Ureter (tissue), 1 donor: ENCODE data around the gene SMU1. TPM values are rescaled to one million over a fixed set of nuclear protein-coding genes. Genes with fewer than 3 reads are reported as not detected.

Source experiments
- DNase-seq: peaks from one replicate; pipeline ENCODE4 v3.0.0-alpha.2; 2020; ENCODE audit warnings: low spot score
- total RNA-seq: library from RNA; stranded (reverse); gene quantifications from one replicate; pipeline ENCODE4 v1.2.4, GENCODE V29; 2023
- donor health status: DM: yes; HTN: yes; CAD: no.

The SMU1 gene
- total RNA-seq: 22.8 TPM

DNA sequence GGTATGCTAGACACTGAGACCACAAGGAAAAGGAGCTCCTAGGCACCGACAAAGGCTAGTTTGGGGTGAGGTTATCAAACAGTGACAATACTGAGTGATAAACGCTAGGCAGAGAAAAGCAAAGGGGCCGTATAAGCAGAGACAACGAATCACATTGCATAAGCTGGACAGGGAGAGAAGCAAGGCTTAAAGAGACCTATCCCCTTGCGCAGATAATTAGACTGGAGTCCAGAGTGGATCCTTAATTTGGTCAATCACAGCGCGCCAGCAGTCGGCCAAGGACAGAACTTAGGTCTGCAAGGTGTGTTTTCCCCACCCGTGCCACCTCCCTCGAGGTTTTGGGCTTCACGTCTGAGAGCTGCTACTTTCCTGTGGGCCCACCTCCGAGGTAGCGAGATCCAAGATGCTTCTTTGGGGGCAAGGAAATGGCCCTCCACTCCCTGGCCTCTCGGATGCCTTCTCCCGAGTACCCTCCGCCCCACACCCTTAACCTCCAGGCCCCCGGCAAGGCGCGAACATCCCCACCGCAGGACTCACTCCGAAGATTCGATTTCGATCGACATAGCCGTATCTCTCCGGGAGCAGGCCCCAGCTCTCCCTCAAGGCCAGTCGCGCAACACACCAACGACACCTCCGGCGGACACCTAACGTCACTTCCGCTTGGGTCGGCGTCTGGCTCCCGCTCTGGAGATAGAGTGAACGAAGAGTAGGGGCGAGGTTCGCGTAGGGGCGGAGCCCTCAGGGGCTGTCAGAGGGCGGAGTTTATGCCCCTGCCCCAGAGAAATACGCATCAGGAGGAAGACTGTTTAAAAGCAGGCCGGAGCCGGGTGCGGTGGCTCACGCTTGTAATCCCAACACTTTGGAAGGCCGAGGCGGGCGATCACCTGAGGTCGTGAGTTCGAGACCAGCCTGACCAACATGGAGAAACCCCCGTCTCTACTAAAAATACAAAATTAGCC, at the start of gene SMU1:
Gene SMU1, minus strand, starts transcription at position 629 of the 959 bp plus-strand sequence. Its CDS starts 66 bp downstream, at position 563.
- peak; percentile 97 for DNase-seq

DNA sequence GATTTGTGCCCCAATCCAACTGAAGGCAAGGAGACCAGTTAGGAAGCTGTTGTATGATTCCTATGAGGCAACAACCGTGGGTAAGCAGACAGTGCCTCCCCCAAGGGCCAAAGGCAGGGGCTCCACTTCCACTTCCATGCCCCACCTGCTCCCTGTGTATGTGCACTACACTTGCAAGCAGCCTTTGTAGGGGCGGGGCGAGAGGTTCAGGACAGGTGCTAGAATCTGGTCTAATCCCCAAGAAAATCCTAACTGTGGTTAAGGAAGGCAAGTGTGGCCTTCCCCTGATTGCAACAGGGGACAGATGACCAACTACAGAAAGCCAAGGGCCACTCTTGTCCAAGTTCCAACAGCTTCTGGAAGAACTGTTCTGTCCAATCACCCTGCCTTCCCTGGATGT, 49.0 kb upstream of the SMU1 start:
- no peak for DNase-seq

DNA sequence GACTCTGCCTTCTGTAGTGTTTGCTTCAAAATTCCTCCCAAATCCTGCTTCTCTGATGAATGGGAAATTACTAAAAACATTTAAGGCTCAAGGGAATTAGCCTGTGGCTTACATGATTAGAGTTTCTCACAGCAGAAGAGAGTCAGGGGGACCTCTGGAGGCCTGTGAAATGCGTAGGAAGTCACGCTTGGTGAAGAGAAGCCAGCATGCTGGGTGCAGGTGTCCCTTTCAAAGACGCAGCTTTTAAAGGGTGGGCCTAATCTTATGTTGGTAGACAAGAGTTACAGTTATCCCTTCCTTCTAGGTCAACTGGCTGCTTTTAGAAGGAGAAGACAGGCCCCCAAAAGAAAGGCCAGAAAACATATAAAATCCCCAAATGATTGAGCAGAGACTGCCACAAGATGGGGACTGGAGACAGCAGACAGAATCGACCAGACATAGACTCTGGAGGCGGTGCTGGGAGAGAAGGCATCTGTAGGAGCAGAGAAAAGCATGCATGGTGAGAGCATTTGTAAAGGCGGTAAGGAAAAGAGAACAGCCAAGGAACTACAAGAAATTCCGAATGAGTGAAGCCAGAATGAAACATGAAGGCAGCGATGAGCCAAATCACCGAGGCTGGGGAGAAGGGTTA, 48.4 kb upstream of the SMU1 start:
- DNase-seq: no peak

DNA sequence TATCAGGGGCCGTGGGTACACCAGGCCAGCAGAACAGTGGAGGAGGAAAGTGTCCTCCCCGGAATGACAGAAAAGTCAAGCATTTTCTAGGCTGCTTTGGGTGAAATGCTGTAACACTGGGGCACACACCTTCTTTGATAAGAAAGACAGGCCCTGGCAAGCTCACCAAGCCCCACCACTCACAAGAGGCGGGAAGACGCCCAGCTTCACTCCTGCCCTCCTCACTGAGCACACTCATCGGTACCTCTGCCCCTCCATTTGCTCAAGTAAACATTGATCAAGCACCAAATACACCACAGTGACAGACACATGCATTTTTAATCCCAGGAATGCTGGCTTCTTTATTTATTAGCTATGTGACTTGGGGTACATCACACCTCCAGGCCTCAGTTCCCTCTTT, 47.6 kb upstream of the SMU1 start:
- no peak for DNase-seq

DNA sequence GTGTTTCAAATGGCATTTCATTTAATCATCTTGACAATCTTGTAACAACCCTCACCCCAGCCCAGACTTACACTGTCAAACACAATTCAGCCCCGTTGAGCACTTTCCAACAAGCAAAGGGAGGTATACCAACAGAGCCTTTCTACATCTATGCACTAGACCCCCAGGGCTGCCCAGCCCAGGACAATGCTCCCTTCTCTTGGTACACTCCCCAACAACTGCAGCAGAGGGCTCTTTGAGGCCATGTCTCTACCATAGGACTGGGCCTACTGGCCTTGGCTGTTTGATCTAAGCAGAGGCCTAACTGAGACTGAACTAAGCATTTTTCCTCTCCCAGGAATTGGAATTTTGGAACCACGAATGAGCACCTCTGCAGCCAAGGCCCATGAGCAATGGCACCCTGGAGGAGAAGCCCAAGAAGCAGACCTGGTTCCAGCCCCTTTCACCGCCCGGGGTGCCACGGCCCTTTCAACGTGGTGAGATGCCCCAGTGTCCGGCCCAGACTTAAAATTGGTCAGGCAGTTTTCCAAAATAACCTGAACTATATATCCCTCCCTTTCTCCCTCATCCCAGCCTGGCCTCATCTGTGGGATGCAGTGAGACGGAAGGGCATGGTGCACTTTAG, 47.0 kb upstream of the SMU1 start:
- no peak for DNase-seq

DNA sequence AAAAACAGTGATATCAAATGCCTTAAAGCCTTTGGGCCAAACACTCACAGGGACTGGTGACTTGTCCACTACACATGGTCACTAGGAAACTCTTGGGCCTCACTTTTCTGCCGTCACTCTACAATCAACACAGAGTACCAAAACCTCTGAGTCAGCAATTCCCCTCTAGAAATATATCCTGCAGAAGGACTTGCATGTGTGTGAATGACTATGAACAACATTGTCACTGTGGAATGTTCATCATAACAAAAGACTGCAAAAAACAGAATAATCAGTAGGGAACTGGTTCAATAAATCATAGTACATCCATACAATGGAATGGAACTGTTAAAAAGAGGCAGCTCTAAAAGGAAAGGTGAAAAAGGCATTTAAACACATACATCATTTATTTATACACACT, 44.1 kb upstream of the SMU1 start:
- no peak for DNase-seq

DNA sequence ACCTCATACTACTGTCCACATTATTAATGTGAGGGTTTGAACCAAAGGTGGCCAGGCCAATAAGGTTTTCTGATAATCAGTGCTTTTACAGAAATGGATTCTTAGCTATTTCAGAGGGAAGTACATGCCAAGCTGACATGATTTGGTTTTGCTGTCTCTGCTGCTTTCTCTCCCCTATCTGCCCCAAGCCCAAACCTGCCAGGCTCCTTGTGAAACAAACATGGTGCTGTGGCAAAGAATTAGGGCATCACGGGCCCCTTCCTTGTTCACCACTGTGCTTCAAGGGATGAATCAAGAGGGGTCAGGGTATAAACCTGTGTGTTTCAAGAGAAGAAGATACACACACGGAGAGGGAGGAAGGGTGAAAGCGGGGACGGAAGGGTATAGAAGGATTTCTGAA, 41.3 kb upstream of the SMU1 start:
- no peak for DNase-seq

DNA sequence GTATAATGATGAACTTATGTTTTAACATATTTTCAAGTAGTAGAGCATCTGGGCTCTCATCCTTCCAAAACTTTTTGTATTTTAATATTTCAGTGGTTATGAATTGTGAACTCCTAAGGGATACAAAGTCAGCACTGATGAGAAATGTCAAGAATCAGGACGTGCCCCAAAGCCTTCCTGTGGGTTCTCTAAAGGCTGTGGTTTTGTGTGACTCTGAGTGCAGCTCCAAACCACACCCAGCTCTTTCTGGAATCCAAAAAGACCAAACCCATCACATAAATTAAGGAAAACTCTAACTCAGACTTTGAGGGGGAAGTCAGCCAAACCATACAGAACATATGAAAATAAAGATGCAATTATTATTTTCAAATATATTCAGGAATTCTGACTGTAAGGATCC, 40.8 kb upstream of the SMU1 start:
- no peak for DNase-seq

DNA sequence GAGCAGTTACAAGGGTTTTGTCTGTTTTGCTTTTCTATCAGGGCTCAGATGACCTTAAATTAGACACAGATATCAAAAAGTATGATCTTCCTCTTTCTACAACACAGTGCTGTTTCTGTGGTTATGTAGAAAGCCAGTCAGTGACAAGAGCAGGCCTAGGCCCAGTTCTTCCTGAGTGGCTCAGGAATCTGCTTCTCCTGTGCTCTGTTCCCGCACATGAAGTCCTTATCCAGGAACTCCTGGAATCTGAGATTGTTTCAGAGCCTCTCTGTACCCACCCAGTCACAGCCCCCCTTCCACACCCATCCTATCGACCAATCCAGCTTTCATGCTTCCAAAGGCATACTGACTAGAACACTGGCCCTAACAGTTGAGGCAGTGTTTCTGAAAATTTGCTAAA, 40.4 kb upstream of the SMU1 start:
- no peak for DNase-seq

DNA sequence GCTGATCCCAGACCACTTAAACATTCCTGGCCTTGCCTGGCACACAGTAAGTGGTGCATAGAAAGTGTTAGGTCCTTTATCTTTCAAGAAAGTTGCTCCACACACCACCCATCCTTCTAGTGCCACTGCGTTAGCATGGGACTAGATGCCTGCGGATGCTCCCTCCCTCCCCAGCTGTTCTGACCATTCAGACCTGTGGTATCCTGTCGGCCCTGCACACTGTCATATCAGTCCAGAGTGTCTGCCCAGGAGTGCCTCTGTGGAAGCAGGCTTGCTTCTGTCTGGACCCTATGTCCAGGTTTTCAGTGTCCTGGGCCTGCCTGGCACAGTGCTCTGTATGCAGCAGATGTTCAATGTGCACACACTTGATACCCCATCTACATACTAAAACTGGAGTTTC, 38.3 kb upstream of the SMU1 start:
- no peak for DNase-seq

DNA sequence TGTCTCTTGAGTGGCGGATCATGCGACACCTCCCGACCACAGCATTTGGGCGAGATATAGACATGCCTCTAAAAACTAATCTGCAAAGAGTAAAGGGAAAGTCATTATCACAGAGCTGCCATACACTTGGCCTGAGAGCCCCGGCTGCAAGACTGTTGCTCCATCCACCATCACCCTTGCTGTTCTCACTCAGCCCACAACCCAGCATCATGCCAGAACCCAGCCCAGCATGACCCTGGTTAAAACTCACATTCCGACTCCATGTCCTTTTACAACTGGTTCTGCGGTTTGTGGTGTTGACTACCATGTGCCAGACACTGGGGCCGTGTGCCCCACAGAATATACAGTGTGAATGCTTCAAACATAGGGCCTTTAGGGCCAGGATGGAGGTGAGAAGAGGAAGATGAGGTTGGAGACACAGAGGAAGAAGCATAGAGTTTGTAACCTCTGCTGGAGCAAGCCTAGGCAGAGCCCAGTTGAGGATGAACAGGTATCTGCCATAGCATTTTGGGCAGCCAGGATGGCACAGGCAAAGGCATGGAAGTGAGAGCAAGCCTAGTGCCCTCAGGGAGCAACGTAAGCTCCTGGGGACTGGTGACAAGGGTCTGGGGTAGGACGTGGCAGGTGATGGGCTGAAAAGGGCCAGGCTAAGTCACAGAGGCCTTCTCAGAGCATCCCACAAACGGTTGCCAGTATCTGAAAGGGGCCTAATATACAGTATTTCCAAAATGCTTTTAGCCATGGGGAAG, 37.5 kb upstream of the SMU1 start:
- no peak for DNase-seq

DNA sequence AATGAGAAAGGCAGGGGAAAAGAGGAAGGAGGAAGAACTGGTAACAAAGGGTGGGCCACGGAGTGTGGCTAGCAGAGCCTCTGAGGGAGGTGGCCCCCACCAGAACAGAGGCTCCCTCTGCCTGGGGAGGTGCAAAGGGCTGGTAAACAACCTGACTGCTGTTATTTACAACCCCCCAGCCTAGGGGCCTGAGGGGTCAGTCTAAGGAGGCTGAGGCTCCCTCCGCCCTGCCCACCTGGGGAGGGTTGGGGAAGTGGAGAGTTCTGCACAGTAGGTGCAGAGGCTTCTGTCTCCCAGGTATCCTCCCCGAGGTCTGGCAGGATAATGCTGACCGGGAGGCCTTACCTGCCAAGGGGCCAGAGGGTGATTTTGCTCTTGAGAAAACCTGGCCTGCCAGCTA, 35.6 kb upstream of the SMU1 start:
- DNase-seq: peak; percentile 29

DNA sequence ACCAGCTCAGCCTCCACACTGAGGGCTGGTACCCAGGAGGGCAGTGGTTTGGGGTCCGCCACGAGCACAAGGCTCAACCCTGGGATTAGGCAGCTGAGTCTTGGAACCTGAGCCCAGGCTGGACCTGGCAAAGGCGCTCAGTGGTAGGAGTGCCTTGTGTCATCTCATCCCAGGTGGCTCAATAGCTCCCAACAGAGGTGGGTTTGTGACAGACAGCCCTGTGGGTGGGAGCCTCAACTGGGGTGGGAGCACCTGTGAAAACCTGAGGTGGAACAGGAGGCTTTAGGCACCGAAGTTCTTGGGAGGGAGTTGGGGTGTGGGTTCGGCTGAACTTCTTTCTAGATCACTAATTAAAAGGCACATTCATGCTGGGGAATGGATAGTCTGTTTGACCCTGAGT, 35.2 kb upstream of the SMU1 start:
- DNase-seq: peak; percentile 12

DNA sequence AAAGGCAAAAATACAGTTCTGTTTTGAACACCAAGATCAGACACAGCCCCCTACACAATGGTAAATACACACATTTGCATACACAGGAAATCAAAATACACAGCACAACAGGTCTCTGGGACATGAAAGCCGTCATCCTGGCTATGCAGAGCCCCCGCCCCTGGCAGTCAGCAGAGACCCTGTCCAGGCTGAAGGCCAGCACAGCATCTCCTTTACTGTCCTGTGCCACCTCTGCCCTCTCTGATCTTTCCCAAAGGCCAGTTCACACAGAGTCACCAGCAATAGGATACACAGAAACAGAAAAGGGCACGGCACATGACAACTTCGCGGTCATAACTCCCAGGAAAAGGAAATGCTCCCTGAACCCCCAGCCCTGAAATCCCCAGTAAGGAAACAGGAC, 34.2 kb upstream of the SMU1 start:
- no peak for DNase-seq

DNA sequence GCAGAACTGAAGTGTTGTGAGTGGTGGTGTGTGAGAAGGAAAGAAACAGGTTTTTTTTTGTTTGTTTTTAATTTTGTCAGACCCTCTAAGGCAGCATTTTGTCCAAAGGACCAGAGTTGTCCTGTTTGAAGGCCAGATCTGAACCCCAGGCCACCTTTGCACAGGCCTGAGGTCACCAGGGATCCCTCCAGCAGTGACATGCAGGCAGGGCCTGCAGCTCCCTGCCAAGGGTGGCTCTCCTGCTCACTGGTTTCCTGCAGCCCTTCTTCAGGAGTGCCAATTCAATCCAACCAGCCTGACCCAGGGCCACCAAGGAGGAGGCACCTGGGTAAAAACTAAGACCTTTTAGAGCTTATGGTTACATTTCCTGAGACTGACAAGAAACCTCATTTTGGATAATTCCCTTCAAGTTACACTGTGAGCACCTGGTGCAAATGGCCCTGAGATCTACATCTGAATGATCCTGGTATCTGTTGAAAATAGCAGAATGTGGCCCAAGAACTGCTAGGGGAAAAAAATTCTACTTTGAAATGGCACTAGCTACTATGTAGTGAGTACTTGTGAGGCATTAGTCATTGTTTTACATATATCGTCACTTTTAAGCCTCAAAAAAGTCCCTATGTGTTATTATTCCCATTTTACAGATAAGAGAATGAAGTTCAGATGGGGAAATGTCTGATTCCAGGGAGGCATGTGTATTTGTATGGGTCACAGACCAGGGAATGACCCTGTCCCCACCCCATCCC, 33.5 kb upstream of the SMU1 start:
- DNase-seq: peak; percentile 4

DNA sequence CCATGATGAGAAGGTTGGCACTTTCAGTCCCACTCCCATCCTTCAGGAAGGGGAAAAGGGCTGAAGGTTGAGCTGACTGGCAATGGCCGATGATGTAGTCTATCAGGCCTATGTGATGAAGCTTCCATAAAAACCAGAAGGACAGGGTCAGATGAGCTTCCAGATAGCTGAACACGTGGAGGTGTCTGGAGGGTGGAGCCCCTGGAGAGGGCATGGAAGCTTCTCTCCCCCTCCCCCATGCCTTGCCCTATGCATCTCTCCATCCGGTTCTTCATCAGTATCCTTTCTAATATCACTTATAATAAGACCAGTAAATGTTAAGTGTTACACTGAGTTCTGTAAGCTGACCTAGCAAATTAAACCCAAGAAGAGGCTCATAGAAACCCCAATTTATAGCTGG, 32.6 kb upstream of the SMU1 start:
- DNase-seq: peak; percentile 19

DNA sequence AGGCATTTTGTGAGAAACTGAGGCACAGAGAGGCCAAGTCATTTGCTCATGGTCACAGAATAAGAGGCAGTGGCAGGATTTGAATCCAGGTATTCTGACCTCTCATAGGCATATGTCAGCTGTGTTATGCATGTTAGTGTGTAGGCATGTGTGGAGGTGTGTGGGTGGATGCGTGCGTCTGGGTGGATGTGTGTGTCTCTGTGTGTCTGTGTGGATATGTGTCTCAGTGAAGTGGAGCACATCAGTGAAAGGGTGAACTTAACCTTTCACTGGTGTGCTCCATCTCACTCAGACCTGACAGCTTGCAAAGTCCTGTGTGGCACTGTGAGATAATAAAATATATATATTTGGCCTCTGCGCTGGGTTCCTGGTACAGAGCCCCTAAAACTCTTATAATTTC, 32.0 kb upstream of the SMU1 start:
- DNase-seq: peak; percentile 34

DNA sequence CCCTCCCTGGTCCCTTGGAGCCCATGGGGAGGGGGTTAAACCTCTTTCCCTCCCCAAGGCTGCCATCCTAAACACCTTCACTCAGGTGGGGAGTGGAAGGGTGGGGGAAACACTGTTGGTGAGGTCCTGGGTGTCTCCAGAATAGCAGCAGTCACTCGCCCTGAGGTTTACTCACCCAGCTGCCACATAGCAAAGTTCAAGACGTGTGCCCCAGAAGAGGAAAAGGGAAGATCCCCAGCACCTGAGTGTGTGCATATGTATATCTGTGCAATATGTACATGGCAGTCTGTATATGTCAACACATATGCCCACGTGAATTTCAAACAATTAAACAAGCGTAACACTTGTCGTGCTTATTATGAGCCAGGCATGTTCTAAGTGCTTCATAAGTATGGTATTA, 31.3 kb upstream of the SMU1 start:
- DNase-seq: peak; percentile 26

DNA sequence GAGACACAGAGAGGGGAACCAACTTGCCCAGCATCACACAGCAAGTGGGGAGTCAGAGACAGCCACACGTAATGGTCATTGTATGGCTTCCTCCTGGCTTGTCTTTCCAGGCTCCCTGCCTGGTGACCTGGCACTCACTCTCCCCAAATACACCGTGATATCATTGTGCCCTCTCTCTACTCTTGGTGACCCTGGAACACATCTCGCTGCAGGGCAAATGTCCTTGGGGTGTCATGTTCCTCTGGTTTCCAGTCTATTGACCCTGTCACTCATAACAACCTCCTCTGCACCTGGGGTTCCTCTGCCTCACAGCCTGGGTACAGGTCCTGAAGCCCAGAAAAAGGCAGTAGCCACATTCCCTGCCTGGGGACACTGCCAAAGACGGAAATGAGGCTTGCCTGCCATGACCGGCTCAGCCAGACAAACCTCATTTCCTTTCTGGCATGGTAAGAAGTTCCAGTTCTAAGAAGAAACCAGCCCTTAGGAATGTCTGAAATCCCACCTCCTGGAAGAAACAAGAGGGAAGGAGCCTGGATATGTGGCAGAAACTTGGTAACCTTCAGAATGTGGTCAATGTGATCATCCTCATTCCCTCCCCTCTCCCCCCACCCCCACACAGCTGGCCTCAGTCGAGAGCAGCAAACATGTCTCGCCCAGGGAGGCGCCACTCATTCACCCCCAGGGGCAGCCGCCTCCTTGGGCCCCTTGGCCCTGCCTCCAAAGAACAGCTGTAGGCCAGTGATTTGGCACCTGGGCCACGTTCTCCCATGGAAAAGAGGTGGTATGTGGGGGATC, 30.6 kb upstream of the SMU1 start:
- DNase-seq: peak; percentile 57

DNA sequence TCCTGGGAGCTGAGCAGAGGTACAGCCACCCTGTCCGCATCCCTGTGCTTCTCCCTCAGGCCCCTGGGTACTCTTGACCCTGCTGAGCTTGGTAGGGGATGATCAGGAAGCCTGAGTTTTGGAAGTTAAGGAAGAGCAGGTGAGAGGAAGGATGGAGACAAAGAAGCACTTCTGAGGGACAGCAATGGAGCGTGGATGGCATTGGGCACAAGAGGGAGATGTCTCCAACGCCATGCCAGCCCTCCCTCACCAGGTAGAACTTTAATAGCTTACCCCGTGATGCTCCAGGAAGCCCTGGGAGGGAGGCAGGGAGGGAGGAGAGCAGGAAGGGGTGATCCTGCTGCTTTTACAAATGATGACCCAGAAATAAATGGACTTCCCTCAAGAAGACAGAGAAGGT, 29.9 kb upstream of the SMU1 start:
- DNase-seq: peak; percentile 31

DNA sequence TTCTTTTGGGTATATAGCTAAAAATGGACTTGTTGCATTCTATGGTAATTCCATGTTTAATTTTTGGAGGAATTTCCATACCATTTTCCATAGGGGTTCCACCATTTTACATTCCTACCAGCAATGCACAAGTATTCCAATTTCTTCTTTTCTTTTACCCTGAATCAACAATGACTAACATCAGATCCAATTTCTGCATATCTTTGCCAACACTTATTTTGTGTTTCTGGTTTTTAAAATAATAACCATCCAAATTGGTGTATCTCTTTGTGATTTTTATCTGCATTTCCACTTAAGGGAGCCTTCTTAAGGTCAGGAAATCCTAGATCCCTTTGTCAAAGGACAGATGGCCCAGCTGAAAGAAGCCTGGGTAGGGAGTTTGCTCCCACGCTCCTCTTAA, 29.5 kb upstream of the SMU1 start:
- DNase-seq: no peak
